ENCODE data around the gene CTNNBL1. TPM values are rescaled to one million over a fixed set of nuclear protein-coding genes. Genes with fewer than 3 reads are reported as not detected.

CTNNBL1 gene
- total RNA-seq, 1 experiment from 2014 or later, result 55.4 TPM

DNA sequence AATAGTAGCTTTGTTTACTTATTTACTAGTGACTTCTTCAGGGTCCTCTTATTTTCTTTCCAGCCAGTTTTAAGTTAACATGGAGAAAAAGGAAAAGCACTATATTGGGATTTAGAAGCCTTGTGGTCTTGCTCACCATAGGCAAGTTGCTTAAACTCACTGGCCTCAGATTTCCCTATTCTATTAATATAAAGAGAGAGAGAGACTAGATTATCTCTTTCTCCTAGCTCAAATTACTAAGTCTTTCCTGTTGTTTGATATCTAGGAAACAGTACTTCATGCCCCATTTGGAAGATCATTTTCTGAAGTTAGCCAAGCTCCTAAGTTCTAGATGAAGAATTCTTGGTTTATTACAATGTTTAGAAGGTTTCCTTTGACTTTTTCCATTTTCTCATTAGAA, 32.5 kb downstream of the CTNNBL1 start:
- Histone ChIP-seq H2AFZ (ENCODE audit: low read depth, low read length, poor library complexity, severe bottlenecking) (no peak overlapping the region), H4K20me1 (ENCODE audit: insufficient read depth) (peaks cover 4% of the 10 kb centered on the region; the same call in 1 of the 2 replicates), H3K9me3 (ENCODE audit: control insufficient read depth in 1 of 2, insufficient read depth in 1 of 2, low read depth in 1 of 2, low read length in 2 of 2) (no peaks in the 10 kb centered on the region), H3K4me1 (ENCODE audit: control insufficient read depth in 1 of 2, insufficient read depth in 2 of 2, low read length in 2 of 2) (no peaks in the 10 kb centered on the region), H3K27ac (ENCODE audit: low read depth, low read length) (no peak overlapping the region), H3K4me3 (replicated peaks in 1 of 2; ENCODE audit: low read depth in 1 of 2, low read length in 2 of 2) (no peak overlapping the region), H3K36me3 (ENCODE audit: control insufficient read depth in 1 of 2, insufficient read depth in 2 of 2, low read length in 2 of 2) (no peaks in the 10 kb centered on the region), H3K79me2 (ENCODE audit: insufficient read depth, low read length) (peaks cover 46% of the 10 kb centered on the region), H3K4me2 (ENCODE audit: low read length) (no peak overlapping the region), H3K9me2 (ENCODE audit: insufficient read depth) (no peaks in the 10 kb centered on the region), H3K27me3 (ENCODE audit: insufficient read depth, low read length) (no peaks in the 10 kb centered on the region), H3K9ac (ENCODE audit: low read length) (no peak overlapping the region)
- ChIA-PET POLR2A (no interaction called here), RAD21 (ENCODE audit: low non-redundant PET in 1 of 2, low total read pairs in 2 of 2, uncharacterized antibody in 2 of 2, unreplicated experiment in 2 of 2) (no interaction called here), CTCF (no interaction called here)
- no peak for DNase-seq (ENCODE audit: low read depth, low spot score)
- intact Hi-C loops (cut with micrococcal nuclease), result no loop called here
- BruUV-seq (replicated peaks), result no TSS peak
- TF ChIP-seq, protein P1, sequence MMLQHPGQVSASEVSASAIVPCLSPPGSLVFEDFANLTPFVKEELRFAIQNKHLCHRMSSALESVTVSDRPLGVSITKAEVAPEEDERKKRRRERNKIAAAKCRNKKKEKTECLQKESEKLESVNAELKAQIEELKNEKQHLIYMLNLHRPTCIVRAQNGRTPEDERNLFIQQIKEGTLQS (IDR thresholded peaks at IDR 0.05), result no peak
- no peak for ATAC-seq

DNA sequence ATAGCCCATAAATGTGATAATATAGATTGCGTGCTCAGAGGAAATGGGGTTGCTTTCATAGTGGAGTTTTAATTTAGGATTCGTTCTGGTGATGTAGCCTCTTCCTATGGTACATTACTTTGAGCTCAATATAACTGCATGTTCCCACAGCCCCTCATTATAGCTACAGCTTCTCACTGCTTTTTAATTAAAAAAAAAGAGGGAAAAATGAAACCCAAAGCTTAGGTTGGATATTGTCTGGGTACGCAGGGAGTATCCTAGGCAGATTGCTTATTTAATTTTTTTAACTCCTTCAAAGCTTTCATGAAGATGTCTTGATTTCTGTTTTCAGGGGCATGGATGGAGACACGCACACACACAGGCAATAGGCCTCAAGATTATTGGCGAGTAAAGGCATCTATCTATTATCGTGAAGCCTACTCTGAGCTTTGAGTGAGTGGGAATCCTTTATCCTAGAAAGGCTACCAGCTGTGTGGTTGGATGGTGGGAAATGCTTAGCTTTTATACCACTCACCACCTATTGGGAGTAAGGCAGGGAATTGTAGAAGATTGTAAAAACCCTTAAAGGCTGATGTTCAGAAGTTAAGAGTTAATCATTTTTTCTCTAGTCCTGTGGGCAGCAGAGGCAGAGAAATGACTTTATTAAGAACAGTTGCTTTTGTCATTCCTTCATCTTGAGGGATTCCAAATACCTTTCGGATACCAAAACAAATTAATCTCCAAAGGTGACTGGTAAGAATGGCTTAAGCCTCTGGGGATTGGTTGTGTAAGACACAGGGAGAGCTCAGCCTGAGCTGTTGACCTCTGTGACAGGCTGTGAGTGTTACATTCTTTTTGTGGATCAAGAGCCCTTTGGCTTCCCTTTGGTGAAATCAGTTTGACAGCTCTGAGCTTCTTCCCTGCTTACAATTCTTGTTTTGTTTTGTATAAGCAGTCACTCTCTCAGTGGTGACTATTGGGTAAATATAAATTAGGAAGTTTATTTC, 33.4 kb downstream of the CTNNBL1 start:
- Histone ChIP-seq H3K79me2 (ENCODE audit: insufficient read depth, low read length) (peaks cover 40% of the 10 kb centered on the region), H3K36me3 (ENCODE audit: control insufficient read depth in 1 of 2, insufficient read depth in 2 of 2, low read length in 2 of 2) (no peaks in the 10 kb centered on the region), H3K27ac (ENCODE audit: low read depth, low read length) (no peak overlapping the region), H3K9me3 (ENCODE audit: control insufficient read depth in 1 of 2, insufficient read depth in 1 of 2, low read depth in 1 of 2, low read length in 2 of 2) (no peaks in the 10 kb centered on the region), H3K4me3 (replicated peaks in 1 of 2; ENCODE audit: low read depth in 1 of 2, low read length in 2 of 2) (no peak overlapping the region), H4K20me1 (ENCODE audit: insufficient read depth) (no peaks in the 10 kb centered on the region), H2AFZ (ENCODE audit: low read depth, low read length, poor library complexity, severe bottlenecking) (no peak overlapping the region), H3K4me1 (ENCODE audit: control insufficient read depth in 1 of 2, insufficient read depth in 2 of 2, low read length in 2 of 2) (no peaks in the 10 kb centered on the region), H3K9me2 (ENCODE audit: insufficient read depth) (no peaks in the 10 kb centered on the region), H3K27me3 (ENCODE audit: insufficient read depth, low read length) (no peaks in the 10 kb centered on the region), H3K4me2 (ENCODE audit: low read length) (no peak overlapping the region), H3K9ac (ENCODE audit: low read length) (no peak overlapping the region)
- ATAC-seq (no peak), DNase-seq (ENCODE audit: low read depth, low spot score) (no peak)
- ChIA-PET RAD21 (ENCODE audit: low non-redundant PET in 1 of 2, low total read pairs in 2 of 2, uncharacterized antibody in 2 of 2, unreplicated experiment in 2 of 2) (no interaction called here), CTCF (no interaction called here), POLR2A (no interaction called here)
- BruUV-seq (replicated peaks), result no TSS peak
- intact Hi-C loops (cut with micrococcal nuclease), result no loop called here
- TF ChIP-seq ZNF274 (IDR thresholded peaks at IDR 0.05; ENCODE audit: low read depth, low read length) (no peak), JUND (IDR thresholded peaks at IDR 0.05) (no peak), YY1 (IDR thresholded peaks at IDR 0.05; ENCODE audit: extremely low read depth, insufficient replicate concordance, low read depth, low read length) (no peak), RAD21 (IDR thresholded peaks at IDR 0.05; ENCODE audit: low read depth) (no peak), POLR2A (IDR thresholded peaks at IDR 0.05; ENCODE audit: borderline replicate concordance, extremely low read depth, insufficient read depth, insufficient read length) (no peak), ELF1 (IDR thresholded peaks at IDR 0.05; ENCODE audit: borderline replicate concordance, low read depth) (no peak), EGR1 (IDR thresholded peaks at IDR 0.05; ENCODE audit: low read depth) (no peak), POLR2AphosphoS5 (IDR thresholded peaks at IDR 0.05; ENCODE audit: low read depth, low read length) (no peak), SP1 (IDR thresholded peaks at IDR 0.05; ENCODE audit: low read depth) (no peak), CEBPB (IDR thresholded peaks at IDR 0.05; ENCODE audit: low read depth) (no peak), SRF (IDR thresholded peaks at IDR 0.05; ENCODE audit: low read depth) (no peak), EZH2 (IDR thresholded peaks at IDR 0.05) (no peak), ZFX (IDR thresholded peaks at IDR 0.05) (no peak)
- TF ChIP-seq, protein P2, sequence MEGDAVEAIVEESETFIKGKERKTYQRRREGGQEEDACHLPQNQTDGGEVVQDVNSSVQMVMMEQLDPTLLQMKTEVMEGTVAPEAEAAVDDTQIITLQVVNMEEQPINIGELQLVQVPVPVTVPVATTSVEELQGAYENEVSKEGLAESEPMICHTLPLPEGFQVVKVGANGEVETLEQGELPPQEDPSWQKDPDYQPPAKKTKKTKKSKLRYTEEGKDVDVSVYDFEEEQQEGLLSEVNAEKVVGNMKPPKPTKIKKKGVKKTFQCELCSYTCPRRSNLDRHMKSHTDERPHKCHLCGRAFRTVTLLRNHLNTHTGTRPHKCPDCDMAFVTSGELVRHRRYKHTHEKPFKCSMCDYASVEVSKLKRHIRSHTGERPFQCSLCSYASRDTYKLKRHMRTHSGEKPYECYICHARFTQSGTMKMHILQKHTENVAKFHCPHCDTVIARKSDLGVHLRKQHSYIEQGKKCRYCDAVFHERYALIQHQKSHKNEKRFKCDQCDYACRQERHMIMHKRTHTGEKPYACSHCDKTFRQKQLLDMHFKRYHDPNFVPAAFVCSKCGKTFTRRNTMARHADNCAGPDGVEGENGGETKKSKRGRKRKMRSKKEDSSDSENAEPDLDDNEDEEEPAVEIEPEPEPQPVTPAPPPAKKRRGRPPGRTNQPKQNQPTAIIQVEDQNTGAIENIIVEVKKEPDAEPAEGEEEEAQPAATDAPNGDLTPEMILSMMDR (IDR thresholded peaks at IDR 0.05 in 2 of 3, conservative IDR thresholded peaks at IDR 0.05 in 1 of 3; ENCODE audit: borderline replicate concordance in 1 of 3, insufficient read depth in 1 of 3, low read depth in 2 of 3, low read length in 2 of 3), result no peak
- TF ChIP-seq, protein P3, sequence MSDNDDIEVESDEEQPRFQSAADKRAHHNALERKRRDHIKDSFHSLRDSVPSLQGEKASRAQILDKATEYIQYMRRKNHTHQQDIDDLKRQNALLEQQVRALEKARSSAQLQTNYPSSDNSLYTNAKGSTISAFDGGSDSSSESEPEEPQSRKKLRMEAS (IDR thresholded peaks at IDR 0.05), result no peak
- TF ChIP-seq, protein P4, sequence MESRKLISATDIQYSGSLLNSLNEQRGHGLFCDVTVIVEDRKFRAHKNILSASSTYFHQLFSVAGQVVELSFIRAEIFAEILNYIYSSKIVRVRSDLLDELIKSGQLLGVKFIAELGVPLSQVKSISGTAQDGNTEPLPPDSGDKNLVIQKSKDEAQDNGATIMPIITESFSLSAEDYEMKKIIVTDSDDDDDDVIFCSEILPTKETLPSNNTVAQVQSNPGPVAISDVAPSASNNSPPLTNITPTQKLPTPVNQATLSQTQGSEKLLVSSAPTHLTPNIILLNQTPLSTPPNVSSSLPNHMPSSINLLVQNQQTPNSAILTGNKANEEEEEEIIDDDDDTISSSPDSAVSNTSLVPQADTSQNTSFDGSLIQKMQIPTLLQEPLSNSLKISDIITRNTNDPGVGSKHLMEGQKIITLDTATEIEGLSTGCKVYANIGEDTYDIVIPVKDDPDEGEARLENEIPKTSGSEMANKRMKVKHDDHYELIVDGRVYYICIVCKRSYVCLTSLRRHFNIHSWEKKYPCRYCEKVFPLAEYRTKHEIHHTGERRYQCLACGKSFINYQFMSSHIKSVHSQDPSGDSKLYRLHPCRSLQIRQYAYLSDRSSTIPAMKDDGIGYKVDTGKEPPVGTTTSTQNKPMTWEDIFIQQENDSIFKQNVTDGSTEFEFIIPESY (IDR thresholded peaks at IDR 0.05; ENCODE audit: extremely low read depth, insufficient replicate concordance, low read length), result no peak

All from HCT116 (cell line).